HepG2 (cell line): ENCODE data around the gene CSF3R. TPM values are rescaled to one million over a fixed set of nuclear protein-coding genes. Genes with fewer than 3 reads are reported as not detected.
A peak's percentile ranks its signal among the peaks of the same experiment; 100 is the strongest.

ENCODE experiments used
- BRF2 ChIP-seq: sonication (generic); formaldehyde crosslinking; IDR thresholded peaks from 2 replicates; pipeline ENCODE4 v1.8.1; 2022; ENCODE audit warnings: mild to moderate bottlenecking, missing genetic modification reagents
- ERF ChIP-seq: IDR thresholded peaks from 2 replicates; pipeline ENCODE4 v1.6.1; 2018; ENCODE audit warnings: missing biosample characterization, missing genetic modification reagents
- NFKB2 ChIP-seq: sonication (generic); formaldehyde crosslinking; IDR thresholded peaks from 2 replicates; pipeline ENCODE4 v1.4.0; 2020; ENCODE audit warnings: missing genetic modification reagents, borderline replicate concordance
- PHF8 ChIP-seq: sonication (generic); formaldehyde crosslinking; IDR thresholded peaks from 2 replicates; pipeline ENCODE4 v1.5.0; 2020; ENCODE audit warnings: missing genetic modification reagents
- SALL2 ChIP-seq: sonication (generic); formaldehyde crosslinking; IDR thresholded peaks from 2 replicates; pipeline ENCODE4 v1.8.1; 2023; ENCODE audit warnings: mild to moderate bottlenecking, missing genetic modification reagents, inconsistent platforms
- SATB2 ChIP-seq: sonication (generic); formaldehyde crosslinking; IDR thresholded peaks from 2 replicates; pipeline ENCODE4 v1.5.0; 2020; ENCODE audit warnings: missing genetic modification reagents
- SP2 ChIP-seq: sonication (generic); formaldehyde crosslinking; IDR thresholded peaks from 2 replicates; pipeline ENCODE4 v1.5.1; 2020; ENCODE audit warnings: mild to moderate bottlenecking, missing genetic modification reagents
- ZNF263 ChIP-seq: sonication (generic); formaldehyde crosslinking; IDR thresholded peaks from 2 replicates; pipeline ENCODE4 v1.4.0; 2020; ENCODE audit warnings: missing genetic modification reagents
- ZNF33B ChIP-seq: sonication (generic); formaldehyde crosslinking; IDR thresholded peaks from 2 replicates; pipeline ENCODE4 v1.5.1; 2020; ENCODE audit warnings: mild to moderate bottlenecking, missing genetic modification reagents
- ZNF772 ChIP-seq: sonication (generic); formaldehyde crosslinking; IDR thresholded peaks from 2 replicates; pipeline ENCODE4 v1.5.0; 2020; ENCODE audit warnings: mild to moderate bottlenecking, missing genetic modification reagents
- ZNF879 ChIP-seq: sonication (generic); formaldehyde crosslinking; IDR thresholded peaks from 2 replicates; pipeline ENCODE4 v1.8.1; 2023; ENCODE audit warnings: missing genetic modification reagents
- ZSCAN20 ChIP-seq: sonication (generic); formaldehyde crosslinking; IDR thresholded peaks from 2 replicates; pipeline ENCODE4 v1.4.0; 2020; ENCODE audit warnings: missing genetic modification reagents, mild to moderate bottlenecking, borderline replicate concordance
- ZSCAN30 ChIP-seq: sonication (generic); formaldehyde crosslinking; IDR thresholded peaks from 2 replicates; pipeline ENCODE4 v1.5.0; 2020; ENCODE audit warnings: mild to moderate bottlenecking, missing genetic modification reagents
- ZSCAN9 ChIP-seq: IDR thresholded peaks from 2 replicates; pipeline ENCODE4 v1.6.1; 2016; ENCODE audit warnings: borderline replicate concordance
- polyA plus RNA-seq, 8 experiments: library from polyadenylated mRNA; depleted of rRNA in 3 of 8; stranded (reverse) in 7 of 8; unstranded in 1 of 8; fragments of >200 nt; fragmentation: Illumina TruSeq in 4 of 8; extraction: Trizol in 4 of 8; gene quantifications; 2 replicates each; pipeline versions ENCODE4 v1.2.1 to v1.2.3, GENCODE V29; 2011 to 2016; ENCODE audit warnings: low read depth in 4 of 8, missing spikeins in 1 of 8, mixed read lengths in 1 of 8; ENCODE audit not compliant: insufficient read depth in 1 of 8
- total RNA-seq, 5 experiments: library from RNA; depleted of rRNA; stranded (reverse); fragments of >200 nt; fragmentation: Illumina TruSeq; extraction: Trizol; gene quantifications; 2 replicates each; pipeline ENCODE4 v1.2.3, GENCODE V29; 2016; ENCODE audit warnings: low read depth in 1 of 5
- TF ChIP-seq, protein P1 (sequence below): sonication (generic); formaldehyde crosslinking; IDR thresholded peaks from 2 replicates; pipeline ENCODE4 v1.5.1; 2020; ENCODE audit warnings: mild to moderate bottlenecking, missing genetic modification reagents, moderate library complexity
- TF ChIP-seq, protein P2 (sequence below): sonication (generic); formaldehyde crosslinking; IDR thresholded peaks from one replicate; pipeline ENCODE4 v1.5.1; 2020; ENCODE audit warnings: mild to moderate bottlenecking, missing genetic modification reagents; ENCODE audit errors: not compliant biosample characterization

The CSF3R gene
- total and polyA plus RNA-seq, 2 of the 13 experiments (the other 11 are each of a cell fraction or from before 2014, with no cell fraction given): 11.9 to 28.8 TPM

DNA sequence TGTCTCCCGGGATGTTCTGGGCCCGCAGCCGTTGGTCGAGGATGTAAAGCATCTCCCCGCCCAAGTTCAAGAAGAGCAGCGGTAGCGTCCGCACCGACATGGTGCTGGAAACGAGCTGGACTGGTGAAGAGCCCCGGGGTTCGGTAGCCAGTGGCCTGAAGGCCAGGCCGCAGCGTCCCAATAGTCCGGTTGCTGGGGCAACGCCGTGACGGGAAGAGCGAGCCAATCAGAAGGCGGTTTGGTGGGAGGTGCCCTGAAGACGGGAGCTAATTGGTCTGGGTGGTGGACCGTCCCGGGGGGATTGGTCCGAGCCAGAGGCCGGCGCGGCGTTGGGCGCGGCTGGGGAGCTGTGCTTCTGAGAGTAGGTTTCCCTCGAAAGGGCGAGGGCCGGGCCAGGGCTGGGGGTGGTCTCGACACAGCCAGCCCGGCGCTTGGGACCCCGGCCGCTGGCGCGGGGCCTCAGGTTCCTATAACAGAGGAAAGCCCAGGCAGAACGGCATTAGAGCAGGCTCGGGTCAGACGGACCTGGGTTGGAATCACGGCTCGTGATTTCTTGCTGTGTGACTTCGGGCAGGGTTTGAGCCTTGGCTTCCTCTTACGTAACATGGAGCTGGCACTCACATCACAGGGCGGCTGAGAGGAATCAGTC is 32.3 kb downstream of the CSF3R start, which contains the start of gene OSCP1 (continued):
- TF ChIP-seq, protein P1, sequence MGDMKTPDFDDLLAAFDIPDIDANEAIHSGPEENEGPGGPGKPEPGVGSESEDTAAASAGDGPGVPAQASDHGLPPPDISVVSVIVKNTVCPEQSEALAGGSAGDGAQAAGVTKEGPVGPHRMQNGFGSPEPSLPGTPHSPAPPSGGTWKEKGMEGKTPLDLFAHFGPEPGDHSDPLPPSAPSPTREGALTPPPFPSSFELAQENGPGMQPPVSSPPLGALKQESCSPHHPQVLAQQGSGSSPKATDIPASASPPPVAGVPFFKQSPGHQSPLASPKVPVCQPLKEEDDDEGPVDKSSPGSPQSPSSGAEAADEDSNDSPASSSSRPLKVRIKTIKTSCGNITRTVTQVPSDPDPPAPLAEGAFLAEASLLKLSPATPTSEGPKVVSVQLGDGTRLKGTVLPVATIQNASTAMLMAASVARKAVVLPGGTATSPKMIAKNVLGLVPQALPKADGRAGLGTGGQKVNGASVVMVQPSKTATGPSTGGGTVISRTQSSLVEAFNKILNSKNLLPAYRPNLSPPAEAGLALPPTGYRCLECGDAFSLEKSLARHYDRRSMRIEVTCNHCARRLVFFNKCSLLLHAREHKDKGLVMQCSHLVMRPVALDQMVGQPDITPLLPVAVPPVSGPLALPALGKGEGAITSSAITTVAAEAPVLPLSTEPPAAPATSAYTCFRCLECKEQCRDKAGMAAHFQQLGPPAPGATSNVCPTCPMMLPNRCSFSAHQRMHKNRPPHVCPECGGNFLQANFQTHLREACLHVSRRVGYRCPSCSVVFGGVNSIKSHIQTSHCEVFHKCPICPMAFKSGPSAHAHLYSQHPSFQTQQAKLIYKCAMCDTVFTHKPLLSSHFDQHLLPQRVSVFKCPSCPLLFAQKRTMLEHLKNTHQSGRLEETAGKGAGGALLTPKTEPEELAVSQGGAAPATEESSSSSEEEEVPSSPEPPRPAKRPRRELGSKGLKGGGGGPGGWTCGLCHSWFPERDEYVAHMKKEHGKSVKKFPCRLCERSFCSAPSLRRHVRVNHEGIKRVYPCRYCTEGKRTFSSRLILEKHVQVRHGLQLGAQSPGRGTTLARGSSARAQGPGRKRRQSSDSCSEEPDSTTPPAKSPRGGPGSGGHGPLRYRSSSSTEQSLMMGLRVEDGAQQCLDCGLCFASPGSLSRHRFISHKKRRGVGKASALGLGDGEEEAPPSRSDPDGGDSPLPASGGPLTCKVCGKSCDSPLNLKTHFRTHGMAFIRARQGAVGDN: peak; percentile 99
- TF ChIP-seq ZSCAN30 (CRISPR knock-in tag) (peak; percentile 46; the same call in 1 of the 2 replicates), ZNF263 (CRISPR knock-in tag) (0 out of 2 replicates have a peak, but pooled peaks have one; percentile 41), NFKB2 (CRISPR knock-in tag) (peak; percentile 95; the same call in 1 of the 2 replicates), ZNF33B (0 out of 2 replicates have a peak, but pooled peaks have one; percentile 49), ZSCAN20 (CRISPR knock-in tag) (peak; percentile 65; the same call in 1 of the 2 replicates), SATB2 (CRISPR knock-in tag) (no peak), ZSCAN9 (peak; percentile 71; the same call in 1 of the 2 replicates), ERF (CRISPR knock-in tag) (peak; percentile 66), SP2 (CRISPR knock-in tag) (peak; percentile 25; the same call in 1 of the 2 replicates), SALL2 (0 out of 2 replicates have a peak, but pooled peaks have one; percentile 66), PHF8 (peak; percentile 89), ZNF879 (CRISPR knock-in tag) (peak; percentile 97), ZNF772 (peak; percentile 65; the same call in 1 of the 2 replicates), BRF2 (CRISPR knock-in tag) (peak; percentile 48; the same call in 1 of the 2 replicates)
- TF ChIP-seq, protein P2, sequence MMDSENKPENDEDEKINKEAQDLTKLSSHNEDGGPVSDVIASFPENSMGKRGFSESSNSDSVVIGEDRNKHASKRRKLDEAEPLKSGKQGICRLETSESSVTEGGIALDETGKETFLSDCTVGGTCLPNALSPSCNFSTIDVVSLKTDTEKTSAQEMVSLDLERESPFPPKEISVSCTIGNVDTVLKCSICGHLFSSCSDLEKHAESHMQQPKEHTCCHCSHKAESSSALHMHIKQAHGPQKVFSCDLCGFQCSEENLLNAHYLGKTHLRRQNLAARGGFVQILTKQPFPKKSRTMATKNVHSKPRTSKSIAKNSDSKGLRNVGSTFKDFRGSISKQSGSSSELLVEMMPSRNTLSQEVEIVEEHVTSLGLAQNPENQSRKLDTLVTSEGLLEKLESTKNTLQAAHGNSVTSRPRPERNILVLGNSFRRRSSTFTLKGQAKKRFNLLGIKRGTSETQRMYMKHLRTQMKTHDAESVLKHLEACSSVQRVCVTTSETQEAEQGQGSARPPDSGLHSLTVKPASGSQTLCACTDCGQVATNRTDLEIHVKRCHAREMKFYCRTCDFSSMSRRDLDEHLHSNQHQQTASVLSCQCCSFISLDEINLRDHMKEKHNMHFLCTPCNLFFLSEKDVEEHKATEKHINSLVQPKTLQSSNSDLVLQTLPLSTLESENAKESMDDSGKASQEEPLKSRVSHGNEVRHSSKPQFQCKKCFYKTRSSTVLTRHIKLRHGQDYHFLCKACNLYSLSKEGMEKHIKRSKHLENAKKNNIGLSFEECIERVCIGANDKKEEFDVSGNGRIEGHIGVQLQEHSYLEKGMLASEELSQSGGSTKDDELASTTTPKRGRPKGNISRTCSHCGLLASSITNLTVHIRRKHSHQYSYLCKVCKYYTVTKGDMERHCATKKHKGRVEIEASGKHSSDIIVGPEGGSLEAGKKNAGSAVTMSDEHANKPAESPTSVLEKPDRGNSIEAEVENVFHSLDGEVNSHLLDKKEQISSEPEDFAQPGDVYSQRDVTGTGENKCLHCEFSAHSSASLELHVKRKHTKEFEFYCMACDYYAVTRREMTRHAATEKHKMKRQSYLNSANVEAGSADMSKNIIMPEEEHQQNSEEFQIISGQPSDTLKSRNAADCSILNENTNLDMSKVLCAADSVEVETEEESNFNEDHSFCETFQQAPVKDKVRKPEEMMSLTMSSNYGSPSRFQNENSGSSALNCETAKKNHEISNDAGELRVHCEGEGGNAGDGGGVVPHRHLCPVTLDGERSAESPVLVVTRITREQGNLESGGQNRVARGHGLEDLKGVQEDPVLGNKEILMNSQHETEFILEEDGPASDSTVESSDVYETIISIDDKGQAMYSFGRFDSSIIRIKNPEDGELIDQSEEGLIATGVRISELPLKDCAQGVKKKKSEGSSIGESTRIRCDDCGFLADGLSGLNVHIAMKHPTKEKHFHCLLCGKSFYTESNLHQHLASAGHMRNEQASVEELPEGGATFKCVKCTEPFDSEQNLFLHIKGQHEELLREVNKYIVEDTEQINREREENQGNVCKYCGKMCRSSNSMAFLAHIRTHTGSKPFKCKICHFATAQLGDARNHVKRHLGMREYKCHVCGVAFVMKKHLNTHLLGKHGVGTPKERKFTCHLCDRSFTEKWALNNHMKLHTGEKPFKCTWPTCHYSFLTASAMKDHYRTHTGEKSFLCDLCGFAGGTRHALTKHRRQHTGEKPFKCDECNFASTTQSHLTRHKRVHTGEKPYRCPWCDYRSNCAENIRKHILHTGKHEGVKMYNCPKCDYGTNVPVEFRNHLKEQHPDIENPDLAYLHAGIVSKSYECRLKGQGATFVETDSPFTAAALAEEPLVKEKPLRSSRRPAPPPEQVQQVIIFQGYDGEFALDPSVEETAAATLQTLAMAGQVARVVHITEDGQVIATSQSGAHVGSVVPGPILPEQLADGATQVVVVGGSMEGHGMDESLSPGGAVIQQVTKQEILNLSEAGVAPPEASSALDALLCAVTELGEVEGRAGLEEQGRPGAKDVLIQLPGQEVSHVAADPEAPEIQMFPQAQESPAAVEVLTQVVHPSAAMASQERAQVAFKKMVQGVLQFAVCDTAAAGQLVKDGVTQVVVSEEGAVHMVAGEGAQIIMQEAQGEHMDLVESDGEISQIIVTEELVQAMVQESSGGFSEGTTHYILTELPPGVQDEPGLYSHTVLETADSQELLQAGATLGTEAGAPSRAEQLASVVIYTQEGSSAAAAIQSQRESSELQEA (CRISPR knock-in tag): peak; percentile 29
